ENCODE results near the gene PKP1.

GRCh38 chr1:201366696-201367095 lies 83.4 kb downstream of the PKP1 start:
- TF ChIP-seq, protein P1, sequence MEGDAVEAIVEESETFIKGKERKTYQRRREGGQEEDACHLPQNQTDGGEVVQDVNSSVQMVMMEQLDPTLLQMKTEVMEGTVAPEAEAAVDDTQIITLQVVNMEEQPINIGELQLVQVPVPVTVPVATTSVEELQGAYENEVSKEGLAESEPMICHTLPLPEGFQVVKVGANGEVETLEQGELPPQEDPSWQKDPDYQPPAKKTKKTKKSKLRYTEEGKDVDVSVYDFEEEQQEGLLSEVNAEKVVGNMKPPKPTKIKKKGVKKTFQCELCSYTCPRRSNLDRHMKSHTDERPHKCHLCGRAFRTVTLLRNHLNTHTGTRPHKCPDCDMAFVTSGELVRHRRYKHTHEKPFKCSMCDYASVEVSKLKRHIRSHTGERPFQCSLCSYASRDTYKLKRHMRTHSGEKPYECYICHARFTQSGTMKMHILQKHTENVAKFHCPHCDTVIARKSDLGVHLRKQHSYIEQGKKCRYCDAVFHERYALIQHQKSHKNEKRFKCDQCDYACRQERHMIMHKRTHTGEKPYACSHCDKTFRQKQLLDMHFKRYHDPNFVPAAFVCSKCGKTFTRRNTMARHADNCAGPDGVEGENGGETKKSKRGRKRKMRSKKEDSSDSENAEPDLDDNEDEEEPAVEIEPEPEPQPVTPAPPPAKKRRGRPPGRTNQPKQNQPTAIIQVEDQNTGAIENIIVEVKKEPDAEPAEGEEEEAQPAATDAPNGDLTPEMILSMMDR (conservative IDR thresholded peaks at IDR 0.05 in 1 of 2, IDR thresholded peaks at IDR 0.05 in 1 of 2; ENCODE audit: extremely low read depth in 1 of 2, insufficient read depth in 1 of 2, low read depth in 1 of 2, low read length in 2 of 2), result no peak
- TF ChIP-seq EZH2 (IDR thresholded peaks at IDR 0.05; ENCODE audit: borderline replicate concordance, low read length), result no peak
